HCT116 (cell line): ENCODE data around the gene AAK1. TPM values are rescaled to one million over a fixed set of nuclear protein-coding genes. Genes with fewer than 3 reads are reported as not detected.

Experiments
- ATAC-seq: fragments of 200-7000 bp; cut with Tn5 transposase; 2 replicates; pipeline ENCODE4 v1.9.1; 2020; ENCODE audit warnings: mild to moderate bottlenecking, moderate library complexity
- BruUV-seq: library from RNA; stranded (reverse); fragments of 400-500 nt; replicated peaks from 2 replicates; lab custom pipeline; 2021; lab: Mats Ljungman, UMichigan
- CTCF ChIA-PET: fragments of 300-600 bp; sonication (Branson Sonifier 250); formaldehyde crosslinking; loops from one replicate; lab custom pipeline; 2021; ENCODE audit warnings: antibody characterized with exemption; lab: Charles Lee
- POLR2A ChIA-PET: fragments of 300-600, 350-600 bp; sonication (Branson Sonifier 250); formaldehyde crosslinking; loops from one replicate; lab custom pipeline; 2021; ENCODE audit warnings: antibody characterized with exemption; lab: Charles Lee
- RAD21 ChIA-PET, 2 experiments: fragments of 300-600 bp; sonication (Branson Sonifier 250); formaldehyde crosslinking; loops; one replicate each; lab custom pipeline; 2023; ENCODE audit warnings: low total read pairs in 2 of 2; ENCODE audit not compliant: uncharacterized antibody in 2 of 2, unreplicated experiment in 2 of 2, low non-redundant PET in 1 of 2; lab: Charles Lee
- DNase-seq: peaks from one replicate; pipeline ENCODE4 v3.0.0-alpha.2; 2010; ENCODE audit warnings: low read depth, low spot score
- H2AFZ ChIP-seq: fragments of 200-600 bp; shearing (Covaris generic), sonication (generic); 2 replicates; pipeline ENCODE4 v1.6.1; 2017; ENCODE audit warnings: low read depth, mixed run types, mixed read lengths, antibody characterized with exemption, low read length; ENCODE audit not compliant: poor library complexity, severe bottlenecking
- H3K27ac ChIP-seq: 2 replicates; pipeline ENCODE4 v1.5.1; 2012; ENCODE audit warnings: low read depth, low read length
- H3K27me3 ChIP-seq: fragments of 200-600 bp; sonication (generic); 2 replicates; pipeline ENCODE4 v1.6.1; 2016; ENCODE audit warnings: mixed run types, low read length, mixed read lengths; ENCODE audit not compliant: insufficient read depth
- H3K36me3 ChIP-seq, 2 experiments: fragments of 200-500 bp in 1 of 2; fragments of 200-600 bp in 1 of 2; sonication (Bioruptor generic) in 1 of 2; sonication (generic) in 1 of 2; 2 replicates each; pipeline versions ENCODE4 v1.5.1 to v1.6.1; 2014 to 2016; ENCODE audit warnings: low read length in 2 of 2, inconsistent platforms in 1 of 2, mixed read lengths in 1 of 2, mixed run types in 1 of 2; ENCODE audit not compliant: insufficient read depth in 2 of 2, control insufficient read depth in 1 of 2
- H3K4me1 ChIP-seq, 2 experiments: fragments of 200-600 bp in 1 of 2; sonication (generic) in 1 of 2; 2 replicates each; pipeline versions ENCODE4 v1.5.1 to v1.6.1; 2012 to 2017; ENCODE audit warnings: low read length in 2 of 2, inconsistent platforms in 1 of 2, mild to moderate bottlenecking in 1 of 2, mixed read lengths in 1 of 2, mixed run types in 1 of 2, moderate library complexity in 1 of 2; ENCODE audit not compliant: insufficient read depth in 2 of 2, control insufficient read depth in 1 of 2
- H3K4me2 ChIP-seq: fragments of 200-600 bp; sonication (generic); 2 replicates; pipeline ENCODE4 v1.6.1; 2017; ENCODE audit warnings: mixed run types, low read length, mixed read lengths
- H3K4me3 ChIP-seq, 2 experiments: fragments of 200-600 bp in 1 of 2; sonication (generic) in 1 of 2; replicated peaks in 1 of 2; 2 replicates each; pipeline ENCODE4 v1.5.1; 2011 to 2016; ENCODE audit warnings: low read length in 2 of 2, control low read depth in 1 of 2, low read depth in 1 of 2, mild to moderate bottlenecking in 1 of 2, mixed read lengths in 1 of 2, mixed run types in 1 of 2
- H3K79me2 ChIP-seq: fragments of 200-600 bp; sonication (generic); 2 replicates; pipeline ENCODE4 v1.6.1; 2017; ENCODE audit warnings: mild to moderate bottlenecking, mixed run types, low read length, moderate library complexity, mixed read lengths; ENCODE audit not compliant: insufficient read depth
- H3K9ac ChIP-seq: fragments of 200-600 bp; sonication (generic); 2 replicates; pipeline ENCODE4 v1.6.1; 2016; ENCODE audit warnings: low read length, mixed read lengths
- H3K9me2 ChIP-seq: fragments of 200-600 bp; sonication (generic), shearing (Covaris generic); 2 replicates; pipeline ENCODE4 v1.6.1; 2017; ENCODE audit warnings: mixed run types, mild to moderate bottlenecking, moderate library complexity; ENCODE audit not compliant: insufficient read depth
- H3K9me3 ChIP-seq, 2 experiments: fragments of 200-500 bp in 1 of 2; fragments of 200-600 bp in 1 of 2; sonication (Bioruptor generic) in 1 of 2; sonication (generic) in 1 of 2; 2 replicates each; pipeline ENCODE4 v1.6.1; 2014 to 2017; ENCODE audit warnings: low read length in 2 of 2, mixed read lengths in 2 of 2, inconsistent platforms in 1 of 2, low read depth in 1 of 2, mild to moderate bottlenecking in 1 of 2, mixed run types in 1 of 2, moderate library complexity in 1 of 2; ENCODE audit not compliant: control insufficient read depth in 1 of 2, insufficient read depth in 1 of 2
- H4K20me1 ChIP-seq: fragments of 200-600 bp; sonication (generic), shearing (Covaris generic); 2 replicates; pipeline ENCODE4 v1.6.1; 2017; ENCODE audit warnings: mixed run types, mild to moderate bottlenecking, moderate library complexity; ENCODE audit not compliant: insufficient read depth
- CBX3 ChIP-seq: IDR thresholded peaks from 2 replicates; pipeline ENCODE4 v1.6.1; 2012; ENCODE audit warnings: low read depth
- EGR1 ChIP-seq: IDR thresholded peaks from 2 replicates; pipeline ENCODE4 v1.6.1; 2012; ENCODE audit warnings: low read depth
- ELF1 ChIP-seq: IDR thresholded peaks from 2 replicates; pipeline ENCODE4 v1.6.1; 2012; ENCODE audit warnings: low read depth, borderline replicate concordance
- EZH2 ChIP-seq: fragments of 200-600 bp; sonication (generic); IDR thresholded peaks from 2 replicates; pipeline ENCODE4 v1.6.1; 2017; ENCODE audit warnings: antibody characterized with exemption, mixed run types
- EZH2phosphoT487 ChIP-seq: fragments of 200-600 bp; IDR thresholded peaks from 2 replicates; pipeline ENCODE4 v1.6.1; 2018; ENCODE audit warnings: antibody characterized with exemption, borderline replicate concordance
- FOSL1 ChIP-seq: IDR thresholded peaks from 2 replicates; pipeline ENCODE4 v1.6.1; 2012; ENCODE audit warnings: low read depth
- POLR2A ChIP-seq: IDR thresholded peaks from 2 replicates; pipeline ENCODE4 v1.7.0; 2011; ENCODE audit warnings: borderline replicate concordance; ENCODE audit not compliant: insufficient read depth, insufficient read length; ENCODE audit errors: extremely low read depth
- POLR2AphosphoS5 ChIP-seq: IDR thresholded peaks from 2 replicates; pipeline ENCODE4 v1.6.1; 2011; ENCODE audit warnings: mild to moderate bottlenecking, low read depth, low read length, moderate library complexity
- RAD21 ChIP-seq: IDR thresholded peaks from 2 replicates; pipeline ENCODE4 v1.6.1; 2012; ENCODE audit warnings: low read depth, mild to moderate bottlenecking
- SIN3A ChIP-seq: IDR thresholded peaks from 2 replicates; pipeline ENCODE4 v1.6.1; 2012; ENCODE audit warnings: low read depth
- SP1 ChIP-seq: IDR thresholded peaks from 2 replicates; pipeline ENCODE4 v1.6.1; 2012; ENCODE audit warnings: low read depth
- TCF7L2 ChIP-seq: IDR thresholded peaks from 2 replicates; pipeline ENCODE4 v1.7.0; 2011; ENCODE audit warnings: borderline replicate concordance, inconsistent platforms; ENCODE audit not compliant: insufficient read depth, insufficient read length; ENCODE audit errors: extremely low read depth
- YY1 ChIP-seq: IDR thresholded peaks from 2 replicates; pipeline ENCODE4 v1.6.1; 2011; ENCODE audit warnings: low read length, low read depth, moderate library complexity, mild to moderate bottlenecking; ENCODE audit not compliant: insufficient replicate concordance; ENCODE audit errors: extremely low read depth
- ZFX ChIP-seq: fragments of 450-650 bp; IDR thresholded peaks from 2 replicates; pipeline ENCODE4 v1.6.1; 2017
- ZNF274 ChIP-seq: fragments of 200-500 bp; sonication (Bioruptor generic); IDR thresholded peaks from 2 replicates; pipeline ENCODE4 v1.6.1; 2014; ENCODE audit warnings: mild to moderate bottlenecking, low read depth, low read length, inconsistent platforms
- intact Hi-C: fragments of 100-400 bp; cut with micrococcal nuclease; formaldehyde crosslinking; loops from 2 replicates; pipeline ENCODE4 v1.10.0; 2022
- total RNA-seq: library from RNA; stranded (reverse); gene quantifications from one replicate; pipeline ENCODE4 v1.2.1, GENCODE V29; 2021; ENCODE audit not compliant: unreplicated experiment
- TF ChIP-seq, protein P1 (sequence below): IDR thresholded peaks from 2 replicates; pipeline ENCODE4 v1.6.1; 2012
- TF ChIP-seq, protein P2 (sequence below): IDR thresholded peaks from 2 replicates; pipeline ENCODE4 v1.6.1; 2012; ENCODE audit warnings: low read depth
- TF ChIP-seq, protein P3 (sequence below), 3 experiments: fragments of 200-600 bp in 1 of 3; sonication (generic) in 1 of 3; IDR thresholded peaks in 2 of 3; conservative IDR thresholded peaks in 1 of 3; 2 replicates each; pipeline ENCODE4 v1.5.1; 2012 to 2017; ENCODE audit warnings: low read depth in 2 of 3, low read length in 2 of 3, antibody characterized with exemption in 1 of 3, borderline replicate concordance in 1 of 3, control low read depth in 1 of 3, mild to moderate bottlenecking in 1 of 3, mixed read lengths in 1 of 3, mixed run types in 1 of 3, moderate library complexity in 1 of 3; ENCODE audit not compliant: insufficient read depth in 1 of 3
- TF ChIP-seq, protein P4 (sequence below): IDR thresholded peaks from 2 replicates; pipeline ENCODE4 v1.6.1; 2011; ENCODE audit warnings: mild to moderate bottlenecking, low read length, moderate library complexity; ENCODE audit not compliant: insufficient replicate concordance; ENCODE audit errors: extremely low read depth

AAK1 gene
- total RNA-seq, 1 experiment from 2014 or later, result 32.0 TPM

DNA sequence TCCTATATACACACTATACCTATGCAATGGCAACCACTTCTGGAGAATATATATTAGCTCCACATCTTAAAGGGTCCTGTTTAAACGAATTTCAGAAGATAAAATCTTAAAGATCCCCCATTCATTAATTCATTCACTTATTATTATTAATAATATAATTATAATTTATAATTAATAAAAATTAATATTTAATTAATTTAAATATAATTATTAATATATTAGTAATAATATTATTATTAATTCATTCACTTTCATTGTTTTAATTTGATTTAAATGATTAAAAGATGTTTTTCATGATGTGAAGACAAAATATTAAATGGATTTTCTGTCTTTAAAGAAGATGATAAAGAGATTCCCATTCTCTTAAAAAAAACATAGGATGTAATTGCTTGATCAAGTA lies 227.4 kb downstream of the AAK1 start:
- H3K27me3 ChIP-seq, result no peaks in the 10 kb centered on the region
- H3K4me3 ChIP-seq, result no peak overlapping the region
- TF ChIP-seq YY1 (no peak), EZH2phosphoT487 (no peak), ELF1 (no peak), POLR2AphosphoS5 (no peak), SIN3A (no peak), CBX3 (no peak), EZH2 (no peak), FOSL1 (no peak), ZNF274 (no peak), POLR2A (no peak), TCF7L2 (no peak), ZFX (no peak), SP1 (no peak), EGR1 (no peak), RAD21 (no peak)
- TF ChIP-seq, protein P1, sequence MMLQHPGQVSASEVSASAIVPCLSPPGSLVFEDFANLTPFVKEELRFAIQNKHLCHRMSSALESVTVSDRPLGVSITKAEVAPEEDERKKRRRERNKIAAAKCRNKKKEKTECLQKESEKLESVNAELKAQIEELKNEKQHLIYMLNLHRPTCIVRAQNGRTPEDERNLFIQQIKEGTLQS, result no peak
- TF ChIP-seq, protein P2, sequence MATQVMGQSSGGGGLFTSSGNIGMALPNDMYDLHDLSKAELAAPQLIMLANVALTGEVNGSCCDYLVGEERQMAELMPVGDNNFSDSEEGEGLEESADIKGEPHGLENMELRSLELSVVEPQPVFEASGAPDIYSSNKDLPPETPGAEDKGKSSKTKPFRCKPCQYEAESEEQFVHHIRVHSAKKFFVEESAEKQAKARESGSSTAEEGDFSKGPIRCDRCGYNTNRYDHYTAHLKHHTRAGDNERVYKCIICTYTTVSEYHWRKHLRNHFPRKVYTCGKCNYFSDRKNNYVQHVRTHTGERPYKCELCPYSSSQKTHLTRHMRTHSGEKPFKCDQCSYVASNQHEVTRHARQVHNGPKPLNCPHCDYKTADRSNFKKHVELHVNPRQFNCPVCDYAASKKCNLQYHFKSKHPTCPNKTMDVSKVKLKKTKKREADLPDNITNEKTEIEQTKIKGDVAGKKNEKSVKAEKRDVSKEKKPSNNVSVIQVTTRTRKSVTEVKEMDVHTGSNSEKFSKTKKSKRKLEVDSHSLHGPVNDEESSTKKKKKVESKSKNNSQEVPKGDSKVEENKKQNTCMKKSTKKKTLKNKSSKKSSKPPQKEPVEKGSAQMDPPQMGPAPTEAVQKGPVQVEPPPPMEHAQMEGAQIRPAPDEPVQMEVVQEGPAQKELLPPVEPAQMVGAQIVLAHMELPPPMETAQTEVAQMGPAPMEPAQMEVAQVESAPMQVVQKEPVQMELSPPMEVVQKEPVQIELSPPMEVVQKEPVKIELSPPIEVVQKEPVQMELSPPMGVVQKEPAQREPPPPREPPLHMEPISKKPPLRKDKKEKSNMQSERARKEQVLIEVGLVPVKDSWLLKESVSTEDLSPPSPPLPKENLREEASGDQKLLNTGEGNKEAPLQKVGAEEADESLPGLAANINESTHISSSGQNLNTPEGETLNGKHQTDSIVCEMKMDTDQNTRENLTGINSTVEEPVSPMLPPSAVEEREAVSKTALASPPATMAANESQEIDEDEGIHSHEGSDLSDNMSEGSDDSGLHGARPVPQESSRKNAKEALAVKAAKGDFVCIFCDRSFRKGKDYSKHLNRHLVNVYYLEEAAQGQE, result no peak
- TF ChIP-seq, protein P3, sequence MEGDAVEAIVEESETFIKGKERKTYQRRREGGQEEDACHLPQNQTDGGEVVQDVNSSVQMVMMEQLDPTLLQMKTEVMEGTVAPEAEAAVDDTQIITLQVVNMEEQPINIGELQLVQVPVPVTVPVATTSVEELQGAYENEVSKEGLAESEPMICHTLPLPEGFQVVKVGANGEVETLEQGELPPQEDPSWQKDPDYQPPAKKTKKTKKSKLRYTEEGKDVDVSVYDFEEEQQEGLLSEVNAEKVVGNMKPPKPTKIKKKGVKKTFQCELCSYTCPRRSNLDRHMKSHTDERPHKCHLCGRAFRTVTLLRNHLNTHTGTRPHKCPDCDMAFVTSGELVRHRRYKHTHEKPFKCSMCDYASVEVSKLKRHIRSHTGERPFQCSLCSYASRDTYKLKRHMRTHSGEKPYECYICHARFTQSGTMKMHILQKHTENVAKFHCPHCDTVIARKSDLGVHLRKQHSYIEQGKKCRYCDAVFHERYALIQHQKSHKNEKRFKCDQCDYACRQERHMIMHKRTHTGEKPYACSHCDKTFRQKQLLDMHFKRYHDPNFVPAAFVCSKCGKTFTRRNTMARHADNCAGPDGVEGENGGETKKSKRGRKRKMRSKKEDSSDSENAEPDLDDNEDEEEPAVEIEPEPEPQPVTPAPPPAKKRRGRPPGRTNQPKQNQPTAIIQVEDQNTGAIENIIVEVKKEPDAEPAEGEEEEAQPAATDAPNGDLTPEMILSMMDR (IDR thresholded peaks at IDR 0.05 in 2 of 3, conservative IDR thresholded peaks at IDR 0.05 in 1 of 3; ENCODE audit: borderline replicate concordance in 1 of 3, insufficient read depth in 1 of 3, low read depth in 2 of 3, low read length in 2 of 3), result no peak
- TF ChIP-seq, protein P4, sequence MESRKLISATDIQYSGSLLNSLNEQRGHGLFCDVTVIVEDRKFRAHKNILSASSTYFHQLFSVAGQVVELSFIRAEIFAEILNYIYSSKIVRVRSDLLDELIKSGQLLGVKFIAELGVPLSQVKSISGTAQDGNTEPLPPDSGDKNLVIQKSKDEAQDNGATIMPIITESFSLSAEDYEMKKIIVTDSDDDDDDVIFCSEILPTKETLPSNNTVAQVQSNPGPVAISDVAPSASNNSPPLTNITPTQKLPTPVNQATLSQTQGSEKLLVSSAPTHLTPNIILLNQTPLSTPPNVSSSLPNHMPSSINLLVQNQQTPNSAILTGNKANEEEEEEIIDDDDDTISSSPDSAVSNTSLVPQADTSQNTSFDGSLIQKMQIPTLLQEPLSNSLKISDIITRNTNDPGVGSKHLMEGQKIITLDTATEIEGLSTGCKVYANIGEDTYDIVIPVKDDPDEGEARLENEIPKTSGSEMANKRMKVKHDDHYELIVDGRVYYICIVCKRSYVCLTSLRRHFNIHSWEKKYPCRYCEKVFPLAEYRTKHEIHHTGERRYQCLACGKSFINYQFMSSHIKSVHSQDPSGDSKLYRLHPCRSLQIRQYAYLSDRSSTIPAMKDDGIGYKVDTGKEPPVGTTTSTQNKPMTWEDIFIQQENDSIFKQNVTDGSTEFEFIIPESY, result no peak
- TF ChIP-seq, all 23 proteins: peak for 0
- ATAC-seq (no peak), DNase-seq (no peak)
- Histone ChIP-seq H3K27ac (no peak overlapping the region), H3K4me1 (no peaks in the 10 kb centered on the region), H3K9me3 (no peaks in the 10 kb centered on the region), H3K36me3 (peaks cover 0 to 12% of the 10 kb centered on the region in 2 experiments; a peak in 2 of 4 replicates), H4K20me1 (no peaks in the 10 kb centered on the region), H3K9me2 (no peaks in the 10 kb centered on the region), H2AFZ (no peak overlapping the region), H3K9ac (no peak overlapping the region), H3K4me2 (no peak overlapping the region), H3K79me2 (no peaks in the 10 kb centered on the region)
- no TSS peak for BruUV-seq
- intact Hi-C loops, result no loop called here
- ChIA-PET POLR2A (no interaction called here), CTCF (no interaction called here), RAD21 (no interaction called here)
